IMR-90 (cell line): Measurements from ENCODE around the gene FEV. TPM values are rescaled to one million over a fixed set of nuclear protein-coding genes. Genes with fewer than 3 reads are reported as not detected.

Source experiments
- ATAC-seq: fragments of 200-7000 bp; cut with Tn5 transposase; 2 replicates; pipeline ENCODE4 v1.9.1; 2020; ENCODE audit warnings: low read depth, mild to moderate bottlenecking, moderate library complexity
- BruUV-seq: library from RNA; stranded (reverse); fragments of 400-500 nt; replicated peaks from 2 replicates; lab custom pipeline; 2021; lab: Mats Ljungman, UMichigan
- CTCF ChIA-PET: fragments of 300-600 bp; formaldehyde crosslinking; extraction: SDS; loops from one replicate; lab custom pipeline; 2021; ENCODE audit warnings: antibody characterized with exemption; lab: Yijun Ruan, JAX
- POLR2A ChIA-PET: fragments of 300-600 bp; sonication (Branson Sonifier 250); formaldehyde crosslinking; loops from one replicate; lab custom pipeline; 2022; ENCODE audit warnings: antibody characterized with exemption; ENCODE audit not compliant: unreplicated experiment; lab: Charles Lee
- DNase-seq: peaks from one replicate; pipeline ENCODE4 v3.0.0; 2013
- H2AFZ ChIP-seq: replicated peaks from 2 replicates; pipeline ENCODE3; 2013; ENCODE audit warnings: low read length, mild to moderate bottlenecking; ENCODE audit not compliant: poor library complexity
- H2AK5ac ChIP-seq: 2 replicates; pipeline ENCODE4 v1.6.1; 2013; ENCODE audit warnings: low read depth, low read length, inconsistent platforms
- H2AK9ac ChIP-seq: replicated peaks from 2 replicates; pipeline ENCODE3; 2013; ENCODE audit warnings: mild to moderate bottlenecking, low read depth, low read length, moderate library complexity; ENCODE audit not compliant: poor library complexity
- H2BK120ac ChIP-seq: 2 replicates; pipeline ENCODE4 v1.6.1; 2013; ENCODE audit warnings: low read depth, low read length, inconsistent platforms
- H2BK15ac ChIP-seq: 3 replicates; pipeline ENCODE4 v1.6.1; 2013; ENCODE audit warnings: low read depth, low read length, inconsistent platforms
- H2BK20ac ChIP-seq: 2 replicates; pipeline ENCODE4 v1.6.1; 2013; ENCODE audit warnings: low read depth, mild to moderate bottlenecking, inconsistent platforms, low read length, moderate library complexity
- H2BK5ac ChIP-seq: 2 replicates; pipeline ENCODE4 v1.6.1; 2013; ENCODE audit warnings: mild to moderate bottlenecking, low read depth, low read length, inconsistent platforms; ENCODE audit not compliant: poor library complexity, severe bottlenecking
- H3K14ac ChIP-seq: replicated peaks from 2 replicates; pipeline ENCODE4 v1.6.1; 2013; ENCODE audit warnings: low read depth, low read length, inconsistent platforms
- H3K18ac ChIP-seq: 2 replicates; pipeline ENCODE4 v1.6.1; 2013; ENCODE audit warnings: low read depth, low read length, control low read depth
- H3K23ac ChIP-seq: 2 replicates; pipeline ENCODE4 v1.6.1; 2013; ENCODE audit warnings: low read depth, low read length, inconsistent platforms
- H3K27ac ChIP-seq: 2 replicates; pipeline ENCODE4 v1.5.1; 2013; ENCODE audit warnings: mild to moderate bottlenecking, control low read depth, low read length; ENCODE audit not compliant: insufficient read depth
- H3K27me3 ChIP-seq: 2 replicates; pipeline ENCODE4 v1.6.1; 2013; ENCODE audit warnings: low read length; ENCODE audit not compliant: control insufficient read depth, insufficient read depth
- H3K36me3 ChIP-seq: 2 replicates; pipeline ENCODE4 v1.6.1; 2013; ENCODE audit warnings: low read length, mixed read lengths; ENCODE audit not compliant: control insufficient read depth, insufficient read depth
- H3K4ac ChIP-seq: 2 replicates; pipeline ENCODE4 v1.6.1; 2013; ENCODE audit warnings: low read depth, low read length, inconsistent platforms
- H3K4me1 ChIP-seq: 2 replicates; pipeline ENCODE4 v1.6.1; 2013; ENCODE audit warnings: low read length, mixed read lengths; ENCODE audit not compliant: control insufficient read depth, insufficient read depth
- H3K4me2 ChIP-seq: 2 replicates; pipeline ENCODE4 v1.6.1; 2013; ENCODE audit warnings: low read depth, mild to moderate bottlenecking, control low read depth, low read length, moderate library complexity
- H3K4me3 ChIP-seq: 2 replicates; pipeline ENCODE4 v1.5.1; 2013; ENCODE audit warnings: low read depth, mild to moderate bottlenecking, control low read depth, low read length, moderate library complexity; ENCODE audit not compliant: insufficient read depth
- H3K56ac ChIP-seq: 2 replicates; pipeline ENCODE4 v1.6.1; 2013; ENCODE audit warnings: low read length, inconsistent platforms; ENCODE audit not compliant: insufficient read depth; ENCODE audit errors: extremely low read depth
- H3K79me1 ChIP-seq, 2 experiments: 2 replicates each; pipeline ENCODE4 v1.6.1; 2013; ENCODE audit warnings: low read length in 2 of 2, inconsistent platforms in 1 of 2, low read depth in 1 of 2
- H3K9ac ChIP-seq: 2 replicates; pipeline ENCODE4 v1.6.1; 2013; ENCODE audit warnings: low read depth, low read length, control low read depth
- H3K9me1 ChIP-seq: 2 replicates; pipeline ENCODE4 v1.6.1; 2013; ENCODE audit warnings: low read length, inconsistent platforms; ENCODE audit not compliant: insufficient read depth
- H3K9me3 ChIP-seq: 2 replicates; pipeline ENCODE4 v1.6.1; 2013; ENCODE audit warnings: low read length; ENCODE audit not compliant: control insufficient read depth, insufficient read depth
- H4K20me1 ChIP-seq: 2 replicates; pipeline ENCODE4 v1.6.1; 2013; ENCODE audit warnings: low read length, inconsistent platforms; ENCODE audit not compliant: insufficient read depth
- H4K5ac ChIP-seq: 2 replicates; pipeline ENCODE4 v1.6.1; 2013; ENCODE audit warnings: mild to moderate bottlenecking, low read depth, low read length, control low read depth
- H4K8ac ChIP-seq, 2 experiments: 2 replicates each; pipeline ENCODE4 v1.6.1; 2013; ENCODE audit warnings: low read depth in 2 of 2, low read length in 2 of 2, control low read depth in 1 of 2, inconsistent platforms in 1 of 2
- H4K91ac ChIP-seq: 2 replicates; pipeline ENCODE4 v1.6.1; 2013; ENCODE audit warnings: low read depth, low read length, inconsistent platforms; ENCODE audit not compliant: insufficient read depth
- BHLHE40 ChIP-seq: fragments of 150-350 bp; IDR thresholded peaks from 2 replicates; pipeline ENCODE4 v1.6.1; 2016; ENCODE audit warnings: mild to moderate bottlenecking, low read depth, low read length
- CEBPB ChIP-seq: IDR thresholded peaks from 2 replicates; pipeline ENCODE4 v1.6.1; 2012; ENCODE audit warnings: low read depth, low read length, improper control_type of control experiment
- MAFK ChIP-seq: IDR thresholded peaks from 2 replicates; pipeline ENCODE4 v1.6.1; 2012; ENCODE audit warnings: low read depth, low read length, improper control_type of control experiment
- MXI1 ChIP-seq: IDR thresholded peaks from 2 replicates; pipeline ENCODE4 v1.6.1; 2012; ENCODE audit warnings: low read depth, mild to moderate bottlenecking, low read length, moderate library complexity, borderline replicate concordance
- POLR2A ChIP-seq: IDR thresholded peaks from 2 replicates; pipeline ENCODE4 v1.6.1; 2012; ENCODE audit warnings: mild to moderate bottlenecking, low read depth, low read length
- RCOR1 ChIP-seq: IDR thresholded peaks from 2 replicates; pipeline ENCODE4 v1.6.1; 2012; ENCODE audit warnings: mild to moderate bottlenecking, low read length, improper control_type of control experiment; ENCODE audit not compliant: insufficient replicate concordance
- RFX5 ChIP-seq: IDR thresholded peaks from 2 replicates; pipeline ENCODE4 v1.8.0; 2012; ENCODE audit warnings: low read depth, mild to moderate bottlenecking, low read length, moderate library complexity
- WGBS, 2 experiments: methylation state at CpG; one replicate each; pipeline versions ENCODE4 v1.1.5 to v1.1.7; 2013; ENCODE audit warnings: missing lambda C conversion rate in 2 of 2; ENCODE audit not compliant: insufficient read length in 1 of 2; ENCODE audit errors: extremely low coverage in 2 of 2; 5-methylcytosine and 5-hydroxymethylcytosine counted together
- dilution Hi-C: fragments of 300-500 bp; cut with HindIII; formaldehyde crosslinking; loops from one replicate; pipeline ENCODE4 v1.14.3; 2018; ENCODE audit warnings: low sequenced_read_pairs; ENCODE audit not compliant: unreplicated experiment
- in situ Hi-C: fragments of 300-500 bp; cut with MboI; formaldehyde crosslinking; loops from 3 replicates; pipeline ENCODE4 v1.14.3; 2019; ENCODE audit warnings: low sequenced_read_pairs, inconsistent platforms, mixed read lengths
- intact Hi-C: fragments of 100-400 bp; cut with micrococcal nuclease; formaldehyde crosslinking; loops from 2 replicates; pipeline ENCODE4 v1.10.0; 2022
- polyA plus RNA-seq, 3 experiments: library from polyadenylated mRNA; depleted of rRNA; stranded (reverse); fragments of >200 nt; gene quantifications; 2 replicates each; pipeline ENCODE4 v1.2.3, GENCODE V29; 2012; ENCODE audit warnings: low replicate concordance in 1 of 3
- total RNA-seq: library from RNA; depleted of rRNA; stranded (reverse); fragments of >200 nt; gene quantifications from 2 replicates; pipeline ENCODE4 v1.2.3, GENCODE V29; 2012

The FEV gene
- total and polyA plus RNA-seq, 2 of the 4 experiments (the other 2 are of a cell fraction), result not detected

- Histone ChIP-seq H4K20me1 (no peaks in the 10 kb centered on the region), H3K4me1 (no peaks in the 10 kb centered on the region), H3K9ac (no peak overlapping the region), H3K4me2 (no peak overlapping the region), H2BK15ac (no peak overlapping the region), H2BK120ac (no peak overlapping the region), H2BK20ac (peak overlapping the region; percentile 35; the same call in 1 of the 2 replicates), H4K5ac (no peak overlapping the region), H3K18ac (no peak overlapping the region), H3K23ac (no peak overlapping the region), H3K9me3 (no peaks in the 10 kb centered on the region), H4K91ac (no peak overlapping the region), H3K79me1 (no peaks in the 10 kb centered on the region), H3K4me3 (no peak overlapping the region), H3K9me1 (0 out of 2 replicates have a peak, but pooled peaks cover 4% of the 10 kb centered on the region), H3K4ac (no peak overlapping the region), H4K8ac (no peak overlapping the region; a peak in 1 of 4 replicates), H3K27ac (no peak overlapping the region), H2BK5ac (no peak overlapping the region), H2AK9ac (peak overlapping the region; percentile 42), H3K14ac (no peak overlapping the region), H3K27me3 (peaks cover 47% of the 10 kb centered on the region), H2AK5ac (no peak overlapping the region), H3K56ac (no peak overlapping the region), H2AFZ (peak overlapping the region; percentile 5), H3K36me3 (no peaks in the 10 kb centered on the region)
- no TSS peak for BruUV-seq
- in situ Hi-C loops (no loop called here), dilution Hi-C loops (no loop called here), intact Hi-C loops (no loop called here)
- ChIA-PET POLR2A (no interaction called here), CTCF (no interaction called here)
- TF ChIP-seq RCOR1 (no peak), MAFK (no peak), MXI1 (no peak), POLR2A (no peak), CEBPB (no peak), RFX5 (no peak), BHLHE40 (no peak)
- no CpG with 5 or more reads among the region's 5 CpGs for WGBS, 2 experiments
- DNase-seq (no peak), ATAC-seq (no peak)
These were observed 21.4 kb downstream of the FEV start for GRCh38 chr2:218963601-218964000.
